Measurements from ENCODE around the gene SMIM43. TPM values are rescaled to one million over a fixed set of nuclear protein-coding genes. Genes with fewer than 3 reads are reported as not detected.
"Not testable (repeated sequence)": the region's sequence is repeated elsewhere in the genome, so short reads cannot be mapped to it uniquely, and the experiment has no call there.

Gene SMIM43
- total and polyA plus RNA-seq, 2 donors (not counting 1 experiment from before 2014, with no cell fraction given), result 0.83 to 2.5 TPM

- H3K4me3 ChIP-seq (replicated peaks in 1 of 4; ENCODE audit: control extremely low read depth in 1 of 4, insufficient read depth in 1 of 4, low read depth in 3 of 4, low read length in 4 of 4), result no peak overlapping the region
- H3K4me2 ChIP-seq (ENCODE audit: extremely low read depth, insufficient read depth, low read length), result no peak overlapping the region
- no peaks in the 10 kb centered on the region for H3K79me2 ChIP-seq (ENCODE audit: control insufficient read depth, insufficient read depth, low read length)
- no peaks in the 10 kb centered on the region for H3K9me3 ChIP-seq (ENCODE audit: control insufficient read depth, insufficient read depth, low read depth, low read length)
- peak in 1 of 2 donors; percentile 62 for DNase-seq (ENCODE audit: low read depth in 2 of 2)
- no peak overlapping the region for H2AFZ ChIP-seq (ENCODE audit: low read length)
- H3K9ac ChIP-seq (ENCODE audit: insufficient read depth, low read length), result no peak overlapping the region
- TF ChIP-seq EZH2 (IDR thresholded peaks at IDR 0.05; ENCODE audit: low read length, missing control alignments) (no peak), CTCF (conservative IDR thresholded peaks at IDR 0.05 in 1 of 2, IDR thresholded peaks at IDR 0.05 in 1 of 2; ENCODE audit: low read depth in 1 of 2, low read length in 2 of 2) (no peak)
- no peaks in the 10 kb centered on the region for H3K36me3 ChIP-seq (ENCODE audit: control insufficient read depth, insufficient read depth, low read length)
- H3K27me3 ChIP-seq (ENCODE audit: control insufficient read depth, insufficient read depth, low read length), result no peaks in the 10 kb centered on the region
- H4K20me1 ChIP-seq (ENCODE audit: control insufficient read depth, extremely low read depth, insufficient read depth, low read length), result no peaks in the 10 kb centered on the region
- no peak overlapping the region for H3K27ac ChIP-seq (ENCODE audit: insufficient read depth, low read length)
- no peaks in the 10 kb centered on the region for H3K4me1 ChIP-seq (ENCODE audit: control insufficient read depth, extremely low read depth, insufficient read depth, low read length)
These were observed 5.9 kb downstream of the SMIM43 start for GRCh38 chr4:121758925-121759568.

GRCh38 chr4:121752142-121752541, 12.8 kb downstream of the SMIM43 start:
- H3K9ac ChIP-seq (ENCODE audit: insufficient read depth, low read length); H3K79me2 ChIP-seq (ENCODE audit: control insufficient read depth, insufficient read depth, low read length); H3K36me3 ChIP-seq (ENCODE audit: control insufficient read depth, insufficient read depth, low read length); H3K4me3 ChIP-seq (replicated peaks in 1 of 4; ENCODE audit: control extremely low read depth in 1 of 4, insufficient read depth in 1 of 4, low read depth in 3 of 4, low read length in 4 of 4); H3K4me2 ChIP-seq (ENCODE audit: extremely low read depth, insufficient read depth, low read length); H3K27ac ChIP-seq (ENCODE audit: insufficient read depth, low read length); H3K4me1 ChIP-seq (ENCODE audit: control insufficient read depth, extremely low read depth, insufficient read depth, low read length); H3K9me3 ChIP-seq (ENCODE audit: control insufficient read depth, insufficient read depth, low read depth, low read length); H2AFZ ChIP-seq (ENCODE audit: low read length); H4K20me1 ChIP-seq (ENCODE audit: control insufficient read depth, extremely low read depth, insufficient read depth, low read length); H3K27me3 ChIP-seq (ENCODE audit: control insufficient read depth, insufficient read depth, low read length): not testable (repeated sequence)
- peak in 1 of 2 donors; percentile 57 for DNase-seq (ENCODE audit: low read depth in 2 of 2)

GRCh38 chr4:121749225-121749624, 15.7 kb downstream of the SMIM43 start:
- no peaks in the 10 kb centered on the region for H3K36me3 ChIP-seq (ENCODE audit: control insufficient read depth, insufficient read depth, low read length)
- H3K4me1 ChIP-seq (ENCODE audit: control insufficient read depth, extremely low read depth, insufficient read depth, low read length), result no peaks in the 10 kb centered on the region
- H3K9ac ChIP-seq (ENCODE audit: insufficient read depth, low read length), result no peak overlapping the region
- TF ChIP-seq CTCF (conservative IDR thresholded peaks at IDR 0.05 in 1 of 2, IDR thresholded peaks at IDR 0.05 in 1 of 2; ENCODE audit: low read depth in 1 of 2, low read length in 2 of 2) (no peak), EZH2 (IDR thresholded peaks at IDR 0.05; ENCODE audit: low read length, missing control alignments) (no peak)
- no peak overlapping the region for H3K4me3 ChIP-seq (replicated peaks in 1 of 4; ENCODE audit: control extremely low read depth in 1 of 4, insufficient read depth in 1 of 4, low read depth in 3 of 4, low read length in 4 of 4)
- no peak overlapping the region for H2AFZ ChIP-seq (ENCODE audit: low read length)
- no peaks in the 10 kb centered on the region for H3K79me2 ChIP-seq (ENCODE audit: control insufficient read depth, insufficient read depth, low read length)
- H3K27ac ChIP-seq (ENCODE audit: insufficient read depth, low read length), result no peak overlapping the region
- no peaks in the 10 kb centered on the region for H4K20me1 ChIP-seq (ENCODE audit: control insufficient read depth, extremely low read depth, insufficient read depth, low read length)
- H3K27me3 ChIP-seq (ENCODE audit: control insufficient read depth, insufficient read depth, low read length), result no peaks in the 10 kb centered on the region
- no peaks in the 10 kb centered on the region for H3K9me3 ChIP-seq (ENCODE audit: control insufficient read depth, insufficient read depth, low read depth, low read length)
- no peak for DNase-seq (ENCODE audit: low read depth in 2 of 2)
- no peak overlapping the region for H3K4me2 ChIP-seq (ENCODE audit: extremely low read depth, insufficient read depth, low read length)

Measured in fibroblast of lung (primary cell).